Hepatocyte (in vitro differentiated cells): Measurements from ENCODE around the gene SMIM13.

Experiments used
- EZH2 ChIP-seq: fragments of 200-600 bp; sonication (generic); IDR thresholded peaks from 2 replicates; pipeline ENCODE4 v1.6.1; 2016; ENCODE audit warnings: antibody characterized with exemption, mild to moderate bottlenecking, borderline replicate concordance
- EZH2phosphoT487 ChIP-seq: fragments of 200-600 bp; sonication (generic); IDR thresholded peaks from one replicate; pipeline ENCODE4 v1.6.1; 2018; ENCODE audit warnings: antibody characterized with exemption, mild to moderate bottlenecking, low read depth, moderate library complexity; ENCODE audit not compliant: unreplicated experiment, severe bottlenecking
- TF ChIP-seq, protein P1 (sequence below): fragments of 200-600 bp; sonication (generic); IDR thresholded peaks from 2 replicates; pipeline ENCODE4 v1.5.1; 2016; ENCODE audit warnings: antibody characterized with exemption, mild to moderate bottlenecking; ENCODE audit not compliant: poor library complexity

GRCh38 chr6:11152581-11152980 is 58.9 kb downstream of the SMIM13 start:
- TF ChIP-seq, protein P1, sequence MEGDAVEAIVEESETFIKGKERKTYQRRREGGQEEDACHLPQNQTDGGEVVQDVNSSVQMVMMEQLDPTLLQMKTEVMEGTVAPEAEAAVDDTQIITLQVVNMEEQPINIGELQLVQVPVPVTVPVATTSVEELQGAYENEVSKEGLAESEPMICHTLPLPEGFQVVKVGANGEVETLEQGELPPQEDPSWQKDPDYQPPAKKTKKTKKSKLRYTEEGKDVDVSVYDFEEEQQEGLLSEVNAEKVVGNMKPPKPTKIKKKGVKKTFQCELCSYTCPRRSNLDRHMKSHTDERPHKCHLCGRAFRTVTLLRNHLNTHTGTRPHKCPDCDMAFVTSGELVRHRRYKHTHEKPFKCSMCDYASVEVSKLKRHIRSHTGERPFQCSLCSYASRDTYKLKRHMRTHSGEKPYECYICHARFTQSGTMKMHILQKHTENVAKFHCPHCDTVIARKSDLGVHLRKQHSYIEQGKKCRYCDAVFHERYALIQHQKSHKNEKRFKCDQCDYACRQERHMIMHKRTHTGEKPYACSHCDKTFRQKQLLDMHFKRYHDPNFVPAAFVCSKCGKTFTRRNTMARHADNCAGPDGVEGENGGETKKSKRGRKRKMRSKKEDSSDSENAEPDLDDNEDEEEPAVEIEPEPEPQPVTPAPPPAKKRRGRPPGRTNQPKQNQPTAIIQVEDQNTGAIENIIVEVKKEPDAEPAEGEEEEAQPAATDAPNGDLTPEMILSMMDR = no peak
- TF ChIP-seq EZH2 = no peak
- no peak for TF ChIP-seq EZH2phosphoT487
